T-helper 2 cell (primary cell): ENCODE measurements around the gene ZSWIM7.

Experiments
- DNase-seq, 5 experiments: peaks; one replicate each; pipeline versions ENCODE4 v3.0.0 to v3.0.0-alpha.2; 2012 to 2022

Gene ZSWIM7

GRCh38 chr17:15928286-15928785 is 71.2 kb downstream of the ZSWIM7 start:
- DNase-seq: no peak
